Stimulated activated CD8-positive, alpha-beta memory T cell treated with anti-CD3 and anti-CD28 coated beads, Interleukin-12 subunit alpha, Interleukin-12 subunit beta, amount 100 ng/mL, for 1 hour (primary cell): Measurements from ENCODE around the gene BEST4.
A peak's percentile ranks its signal among the peaks of the same experiment; 100 is the strongest.
"Not testable (repeated sequence)": the region's sequence is repeated elsewhere in the genome, so short reads cannot be mapped to it uniquely, and the experiment has no call there.

ENCODE experiments used
- DNase-seq: peaks from one replicate; pipeline ENCODE4 v3.0.0-alpha.2; 2020; ENCODE audit warnings: low read depth

BEST4 gene

DNA sequence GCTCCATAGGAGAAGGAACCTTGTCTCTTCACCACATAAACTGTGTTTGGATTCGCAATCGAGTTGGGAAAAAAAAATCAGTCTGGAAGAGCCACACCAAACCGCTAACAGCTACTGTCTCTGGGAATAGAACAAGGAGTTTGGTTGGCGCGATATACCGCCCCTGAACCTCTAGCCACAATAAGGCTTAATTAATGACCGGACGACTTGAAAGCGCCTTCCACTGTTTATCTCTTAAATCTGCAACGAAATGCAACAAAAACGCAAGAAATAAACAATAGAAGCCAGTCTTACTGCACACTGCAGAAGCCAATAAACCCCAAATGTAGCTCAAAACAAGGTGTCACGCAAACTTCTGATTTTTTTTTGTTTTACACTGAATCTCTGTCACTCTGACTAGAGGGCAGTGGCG, 31.2 kb upstream of the BEST4 start:
- DNase-seq = no peak

DNA sequence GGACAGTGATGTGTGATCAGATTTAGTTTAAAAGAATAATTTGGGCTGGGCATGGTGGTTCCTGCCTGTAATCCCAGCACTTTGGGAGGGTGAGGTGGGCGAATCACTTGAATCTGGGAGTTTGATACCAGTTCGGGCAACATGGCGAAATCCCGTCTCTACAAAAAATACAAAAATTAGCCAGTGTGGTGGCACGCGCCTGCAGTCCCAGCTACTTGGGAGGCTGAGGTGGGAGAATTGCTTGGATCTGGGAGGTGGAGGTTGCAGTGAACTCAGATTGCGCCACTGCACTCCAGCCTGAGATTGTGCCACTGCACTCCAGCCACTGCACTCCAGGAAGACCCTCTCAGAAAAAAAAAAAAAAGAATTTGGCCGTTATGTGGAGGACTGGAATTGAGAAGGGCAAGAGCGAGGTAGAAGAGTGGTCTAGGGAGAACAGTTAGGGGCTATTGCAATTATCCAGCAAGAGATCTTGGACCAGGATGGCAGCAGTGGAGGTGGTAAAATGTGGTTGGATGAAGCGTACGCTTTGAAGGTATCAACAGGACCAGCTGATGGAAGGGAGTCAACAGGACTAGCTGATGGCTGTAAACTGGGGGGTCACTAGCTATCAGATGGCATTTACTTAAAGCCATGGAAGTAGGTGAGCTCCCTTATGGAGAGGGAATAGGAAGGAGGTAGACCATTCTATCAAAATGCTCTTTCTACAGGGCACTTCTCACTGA, 30.0 kb upstream of the BEST4 start:
- DNase-seq = no peak

- no peak for DNase-seq
Measured at GRCh38 chr1:44817307-44817706, 29.3 kb upstream of the BEST4 start.

GRCh38 chr1:44815926-44816325, 28.0 kb upstream of the BEST4 start:
- not testable (repeated sequence) for DNase-seq

DNA sequence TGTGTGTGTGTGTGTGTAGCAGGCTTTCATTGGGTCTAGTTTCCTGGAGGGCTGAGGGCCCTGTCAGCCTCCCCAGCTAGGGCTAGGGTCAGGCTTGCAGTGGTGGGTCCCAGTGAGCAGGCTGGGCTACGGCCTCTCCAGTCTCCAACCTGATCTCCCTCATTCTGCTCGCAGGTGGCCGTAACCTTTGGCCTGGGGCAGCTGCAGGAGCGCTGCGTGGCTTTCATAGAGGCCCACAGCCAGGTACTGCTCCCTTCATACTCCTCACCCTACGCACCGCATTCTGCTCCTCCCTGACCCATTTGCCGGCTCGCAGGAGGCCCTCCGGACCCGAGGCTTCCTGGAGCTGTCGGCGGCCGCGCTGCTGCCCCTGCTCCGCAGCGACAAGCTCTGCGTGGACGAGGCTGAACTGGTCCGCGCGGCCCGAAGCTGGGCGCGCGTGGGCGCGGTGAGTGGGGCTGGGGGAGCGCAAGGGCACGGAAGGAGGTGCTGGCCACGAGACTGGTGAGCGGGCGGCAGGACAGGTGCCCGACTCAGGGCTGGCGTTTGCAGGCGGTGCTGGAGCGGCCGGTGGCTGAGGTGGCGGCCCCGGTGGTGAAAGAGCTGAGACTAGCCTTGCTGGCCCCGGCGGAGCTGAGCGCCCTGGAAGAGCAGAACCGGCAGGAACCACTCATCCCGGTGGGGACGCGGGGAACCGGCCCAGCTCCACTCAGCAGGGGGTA, 25.0 kb upstream of the BEST4 start:
- DNase-seq = no peak

GRCh38 chr1:44811234-44811633, 23.3 kb upstream of the BEST4 start:
- no peak for DNase-seq

DNA sequence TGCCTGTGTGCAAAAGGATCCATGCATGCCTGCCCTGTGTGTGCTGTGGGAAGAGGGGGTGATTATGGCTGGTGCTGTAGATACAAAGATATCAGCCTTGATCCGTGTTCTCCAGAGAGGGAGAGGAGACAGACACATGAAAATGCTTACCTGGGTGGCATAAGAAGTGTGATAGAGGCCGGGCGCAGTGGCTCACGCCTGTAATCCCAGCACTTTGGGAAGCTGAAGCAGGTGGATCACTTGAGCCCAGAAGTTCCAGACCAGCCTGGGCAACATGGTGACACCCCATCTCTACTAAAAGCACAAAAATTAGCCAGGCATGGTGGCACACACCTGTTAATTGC, 22.8 kb upstream of the BEST4 start:
- not testable (repeated sequence) for DNase-seq

DNA sequence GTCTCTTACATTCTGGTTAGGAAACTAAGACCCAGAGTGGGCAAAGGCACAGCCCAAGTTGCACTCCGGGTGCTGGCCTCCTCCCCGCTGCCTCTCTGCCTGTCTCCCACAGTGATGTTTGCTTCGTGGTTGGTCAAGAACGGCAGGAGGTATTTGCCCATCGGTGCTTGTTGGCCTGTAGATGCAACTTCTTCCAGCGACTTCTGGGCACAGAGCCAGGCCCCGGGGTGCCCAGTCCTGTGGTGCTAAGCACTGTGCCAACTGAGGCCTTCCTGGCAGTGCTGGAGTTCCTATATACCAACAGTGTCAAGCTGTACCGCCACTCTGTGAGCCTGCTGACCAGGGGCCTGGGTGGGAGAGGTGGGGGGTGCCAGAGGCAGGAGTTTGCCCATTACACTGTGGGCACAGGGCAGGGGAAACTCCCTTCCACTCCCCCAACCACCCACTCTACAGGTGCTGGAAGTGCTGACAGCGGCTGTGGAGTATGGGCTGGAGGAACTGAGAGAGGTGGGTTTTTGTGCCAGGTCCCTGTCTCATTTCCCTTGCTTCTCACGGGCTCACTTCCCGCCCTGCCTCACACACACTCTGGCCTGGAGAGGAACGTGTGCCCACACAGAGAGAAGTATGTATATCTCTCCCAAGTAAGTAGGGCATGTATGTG, 22.3 kb upstream of the BEST4 start:
- no peak for DNase-seq

GRCh38 chr1:44808938-44809917, 21.3 kb upstream of the BEST4 start:
- DNase-seq = peak; percentile 75

DNA sequence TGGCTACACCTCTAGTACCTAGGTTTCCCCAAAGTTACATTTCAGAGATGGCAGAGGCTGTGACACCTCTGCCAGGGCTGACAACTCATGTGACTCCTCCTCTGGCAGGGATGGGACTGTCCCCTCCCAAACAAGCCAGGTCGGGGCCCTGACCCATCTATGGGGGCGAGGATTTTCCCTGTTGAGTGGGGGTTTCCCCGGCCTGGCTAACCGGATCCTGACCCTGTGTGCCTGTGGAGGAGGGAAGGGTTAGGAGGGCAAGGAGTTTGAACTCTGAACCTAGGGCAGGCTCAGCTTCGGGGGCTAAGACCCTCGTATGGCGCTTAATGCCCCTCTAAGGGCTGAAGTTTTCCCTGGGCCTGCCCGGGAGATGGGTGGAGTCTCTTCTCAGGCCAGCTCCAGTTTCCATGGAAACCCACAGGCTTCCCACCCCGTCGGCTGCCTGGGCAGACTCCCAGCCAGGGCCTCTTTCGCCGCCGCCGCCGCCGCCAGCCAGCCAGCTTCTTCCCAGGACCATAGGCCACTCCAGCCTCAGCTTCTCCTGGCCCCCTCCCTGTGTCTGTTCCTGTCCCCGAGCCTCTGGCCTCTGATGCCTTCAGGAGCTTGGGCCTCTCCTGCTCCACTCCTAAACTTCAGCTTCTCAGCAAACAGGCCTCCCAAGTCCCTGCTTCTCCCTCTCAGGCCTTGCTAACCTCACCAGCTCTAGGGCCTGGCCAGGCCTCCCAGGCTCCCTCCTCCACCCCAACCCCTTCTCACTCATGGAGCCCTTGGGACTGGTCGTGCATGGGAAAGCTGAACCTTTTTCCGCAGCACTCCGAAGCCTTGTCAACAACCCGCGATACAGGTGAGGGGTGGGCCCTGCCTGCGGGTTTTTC, 20.3 kb upstream of the BEST4 start, which contains the start of gene BTBD19:
TSS of gene BTBD19 (plus strand) at position 461 of the 875 bp plus-strand sequence. CDS start at position 759, 298 bp downstream.
- no peak for DNase-seq

DNA sequence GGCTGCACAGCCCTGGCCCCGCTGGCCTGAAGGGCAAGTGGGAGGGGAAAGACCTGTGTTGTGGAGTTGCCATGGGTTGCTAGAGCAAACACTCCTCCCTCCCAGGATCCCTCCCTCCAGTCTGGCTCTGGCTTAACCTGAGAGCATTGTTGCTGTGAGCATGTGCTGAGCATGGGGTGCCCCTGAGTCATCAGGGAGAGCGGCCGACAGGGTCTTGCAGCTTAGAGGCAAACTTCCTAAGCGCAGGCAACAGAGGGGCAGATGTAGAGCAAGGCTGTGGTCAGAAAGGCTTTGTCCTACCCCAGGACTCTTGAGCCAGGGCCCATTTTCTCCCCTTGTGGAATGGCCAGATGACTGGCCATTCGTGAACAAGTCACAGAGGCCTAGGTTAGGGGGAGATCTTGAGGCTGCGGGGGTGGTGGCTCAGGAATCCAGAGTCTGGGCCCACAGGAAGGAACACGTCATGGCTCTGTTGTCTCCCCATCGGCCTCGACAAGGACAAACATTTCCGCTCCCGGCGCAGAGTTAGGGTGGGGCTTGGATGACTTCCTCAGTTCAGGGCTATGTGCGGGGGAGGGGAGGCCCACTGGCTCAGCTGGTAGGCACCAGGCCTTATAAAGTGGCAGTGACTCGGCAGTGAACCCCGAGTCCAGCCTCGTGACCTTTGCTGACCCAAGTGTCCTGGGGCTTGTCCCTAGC, 19.5 kb upstream of the BEST4 start:
- DNase-seq = peak; percentile 86

DNA sequence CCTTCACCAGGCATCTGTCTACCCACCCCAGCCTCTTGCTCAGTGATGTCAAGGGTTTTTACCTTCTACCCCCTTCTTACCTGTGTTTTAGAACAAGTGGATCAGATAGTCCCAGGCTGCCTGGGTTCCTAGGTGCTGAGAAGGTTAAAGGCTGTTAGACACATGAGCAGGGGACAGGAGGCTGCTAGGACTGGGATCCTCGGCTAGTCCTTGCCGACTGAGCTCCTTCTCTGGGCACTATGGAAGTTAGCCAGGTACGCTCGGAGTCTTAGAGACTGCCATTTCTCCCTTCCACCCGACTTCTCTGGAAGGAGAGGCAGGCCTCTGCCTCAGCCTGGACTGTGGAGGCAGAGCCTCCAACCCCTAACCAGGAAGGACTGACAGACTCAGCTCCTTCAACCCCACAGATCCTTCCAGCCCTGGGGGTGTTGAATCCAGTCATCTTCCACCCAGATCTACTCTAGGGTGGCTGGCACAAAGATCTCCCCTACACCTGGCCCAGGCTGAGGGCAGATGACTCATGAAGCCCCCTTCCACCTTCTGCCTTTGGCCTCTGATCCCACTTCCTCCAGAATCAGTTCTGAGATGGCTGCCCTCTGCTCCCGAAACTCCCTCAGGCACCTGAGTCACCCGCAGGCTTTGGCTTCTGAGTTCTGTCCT, 18.9 kb upstream of the BEST4 start, which contains the start of gene DYNLT4:
TSS of gene DYNLT4 (minus strand) at position 648 of the 660 bp plus-strand sequence. CDS start 683 bp downstream, outside the sequence.
- DNase-seq = no peak

GRCh38 chr1:44806025-44806703, 18.2 kb upstream of the BEST4 start:
- DNase-seq = no peak

DNA sequence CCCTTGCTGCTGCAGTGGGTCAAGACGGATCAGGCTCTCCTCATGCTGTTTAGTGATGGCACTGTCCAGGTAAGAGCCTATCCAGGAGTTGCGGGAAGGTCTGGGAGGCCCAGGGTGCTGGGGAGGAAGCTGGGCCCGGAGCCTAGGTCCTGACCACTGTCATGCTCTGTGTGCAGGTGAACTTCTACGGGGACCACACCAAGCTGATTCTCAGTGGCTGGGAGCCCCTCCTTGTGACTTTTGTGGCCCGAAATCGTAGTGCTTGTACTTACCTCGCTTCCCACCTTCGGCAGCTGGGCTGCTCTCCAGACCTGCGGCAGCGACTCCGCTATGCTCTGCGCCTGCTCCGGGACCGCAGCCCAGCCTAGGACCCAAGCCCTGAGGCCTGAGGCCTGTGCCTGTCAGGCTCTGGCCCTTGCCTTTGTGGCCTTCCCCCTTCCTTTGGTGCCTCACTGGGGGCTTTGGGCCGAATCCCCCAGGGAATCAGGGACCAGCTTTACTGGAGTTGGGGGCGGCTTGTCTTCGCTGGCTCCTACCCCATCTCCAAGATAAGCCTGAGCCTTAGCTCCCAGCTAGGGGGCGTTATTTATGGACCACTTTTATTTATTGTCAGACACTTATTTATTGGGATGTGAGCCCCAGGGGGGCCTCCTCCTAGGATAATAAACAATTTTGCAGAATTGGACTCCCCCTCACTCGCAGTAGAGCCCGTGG, 17.5 kb upstream of the BEST4 start:
- no peak for DNase-seq

- DNase-seq = no peak
Measured at GRCh38 chr1:44803312-44804095, 15.5 kb upstream of the BEST4 start.

GRCh38 chr1:44803062-44803311, 15.0 kb upstream of the BEST4 start:
- no peak for DNase-seq

DNA sequence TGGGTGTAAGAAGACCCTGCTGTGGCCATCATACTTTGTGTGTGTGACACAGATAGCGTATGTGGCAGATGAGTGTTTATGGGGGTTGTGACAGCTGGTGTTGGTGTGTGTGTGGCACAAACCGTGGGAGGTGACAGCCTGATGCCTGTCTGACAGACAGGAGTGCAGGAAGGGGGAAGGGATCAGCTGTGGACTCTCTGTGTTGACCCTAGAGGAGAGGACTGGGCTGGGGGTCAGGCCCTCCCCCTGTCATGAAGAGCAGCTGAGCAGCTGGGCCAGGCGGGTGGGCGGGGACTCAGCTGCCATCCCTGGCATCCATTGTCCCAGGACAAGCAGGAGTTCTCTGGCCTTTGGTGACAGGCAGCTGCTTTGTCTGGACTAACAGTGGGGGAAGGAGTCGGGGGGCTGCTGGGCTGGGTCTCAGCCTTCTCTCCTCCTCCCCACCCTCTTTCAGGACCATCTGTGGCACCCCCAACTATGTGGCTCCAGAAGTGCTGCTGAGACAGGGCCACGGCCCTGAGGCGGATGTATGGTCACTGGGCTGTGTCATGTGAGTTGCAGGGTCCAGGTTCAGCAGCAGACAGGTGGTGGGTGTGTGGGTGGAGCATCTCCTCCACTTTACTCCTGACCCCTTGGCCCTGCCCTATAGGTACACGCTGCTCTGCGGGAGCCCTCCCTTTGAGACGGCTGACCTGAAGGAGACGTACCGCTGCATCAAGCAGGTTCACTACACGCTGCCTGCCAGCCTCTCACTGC, 14.5 kb upstream of the BEST4 start:
- DNase-seq = no peak
